ENCODE data around the gene TMEM174. TPM values are rescaled to one million over a fixed set of nuclear protein-coding genes. Genes with fewer than 3 reads are reported as not detected.

The TMEM174 gene
- total RNA-seq, 2 experiments from 2014 or later = not detected

GRCh38 chr5:73151766-73152410, 21.1 kb upstream of the TMEM174 start:
- no peak for TF ChIP-seq CTCF (IDR thresholded peaks at IDR 0.05)
- ATAC-seq = no peak
- no peak for DNase-seq
- ChIA-PET CTCF (interaction anchor here (0.9 to 1.5 kb wide), 4 partner anchors 19 to 196 kb away, joined by 3 to 6 read pairs (median 4); partner anchors contain the start of gene FCHO2), POLR2A (no interaction called here)
- intact Hi-C loops (cut with micrococcal nuclease) = no loop called here
- H3K4me3 Mint-ChIP-seq = no peak overlapping the region
- H3K4me1 Mint-ChIP-seq (ENCODE audit: low read depth) = no peaks in the 10 kb centered on the region
- no peaks in the 10 kb centered on the region for H3K36me3 Mint-ChIP-seq (ENCODE audit: low read depth)
- H3K9me3 Mint-ChIP-seq = no peaks in the 10 kb centered on the region
- H3K27ac Mint-ChIP-seq = no peak overlapping the region
- H3K27me3 Mint-ChIP-seq = peaks cover 61% of the 10 kb centered on the region

GRCh38 chr5:73152411-73153388, 20.3 kb upstream of the TMEM174 start:
- Mint-ChIP-seq H3K4me3 (no peak overlapping the region), H3K27me3 (peaks cover 66% of the 10 kb centered on the region), H3K4me1 (ENCODE audit: low read depth) (no peaks in the 10 kb centered on the region), H3K27ac (no peak overlapping the region), H3K9me3 (no peaks in the 10 kb centered on the region), H3K36me3 (ENCODE audit: low read depth) (no peaks in the 10 kb centered on the region)
- DNase-seq (no peak), ATAC-seq (no peak)
- intact Hi-C loops (cut with micrococcal nuclease) = no loop called here
- no peak for TF ChIP-seq CTCF (IDR thresholded peaks at IDR 0.05)
- ChIA-PET CTCF (interaction anchor here (0.8 to 1.8 kb wide), 3 partner anchors 18 to 48 kb away, joined by 3 to 9 read pairs (median 6); no protein-coding TSS in a partner anchor), POLR2A (interaction anchor here (0.6 kb wide), 1 partner anchor 105 kb away, joined by 3 read pairs; no protein-coding TSS in a partner anchor)

GRCh38 chr5:73153513-73153912, 19.5 kb upstream of the TMEM174 start:
- ChIA-PET CTCF (interaction anchor here (0.8 to 1.8 kb wide), 2 partner anchors 17 to 47 kb away, joined by 3 to 9 read pairs; no protein-coding TSS in a partner anchor), POLR2A (interaction anchor here (0.6 kb wide), 1 partner anchor 106 kb away, joined by 3 read pairs; no protein-coding TSS in a partner anchor)
- Mint-ChIP-seq H3K4me3 (no peak overlapping the region), H3K27ac (no peak overlapping the region), H3K27me3 (peaks cover 71% of the 10 kb centered on the region), H3K4me1 (ENCODE audit: low read depth) (no peaks in the 10 kb centered on the region), H3K36me3 (ENCODE audit: low read depth) (no peaks in the 10 kb centered on the region), H3K9me3 (no peaks in the 10 kb centered on the region)
- TF ChIP-seq CTCF (IDR thresholded peaks at IDR 0.05) = no peak
- intact Hi-C loops (cut with micrococcal nuclease) = no loop called here
- ATAC-seq = no peak
- no peak for DNase-seq

GRCh38 chr5:73154208-73155006, 18.6 kb upstream of the TMEM174 start:
- peaks cover 6% of the 10 kb centered on the region for H3K4me1 Mint-ChIP-seq (ENCODE audit: low read depth)
- POLR2A ChIA-PET = no interaction called here
- H3K27me3 Mint-ChIP-seq = peaks cover 76% of the 10 kb centered on the region
- TF ChIP-seq CTCF (IDR thresholded peaks at IDR 0.05) = no peak
- H3K27ac Mint-ChIP-seq = no peak overlapping the region
- no peaks in the 10 kb centered on the region for H3K9me3 Mint-ChIP-seq
- H3K4me3 Mint-ChIP-seq = no peak overlapping the region
- H3K36me3 Mint-ChIP-seq (ENCODE audit: low read depth) = no peaks in the 10 kb centered on the region
- CTCF ChIA-PET = interaction anchor here (1.8 kb wide), 1 partner anchor 16 kb away, joined by 9 read pairs; no protein-coding TSS in a partner anchor
- no peak for ATAC-seq
- intact Hi-C loops (cut with micrococcal nuclease) = no loop called here
- DNase-seq = no peak

Data from activated CD8-positive, alpha-beta T cell treated with anti-CD3 and anti-CD28 coated beads for 36 hours (primary cell).